Neuron (in vitro differentiated cells): ENCODE measurements around the gene EIF2D.
"Not testable (repeated sequence)": the region's sequence is repeated elsewhere in the genome, so short reads cannot be mapped to it uniquely, and the experiment has no call there.

Source experiments
- H2AFZ ChIP-seq: one replicate; pipeline ENCODE4 v1.6.1; 2013; ENCODE audit warnings: low read depth, mild to moderate bottlenecking, inconsistent platforms, low read length, moderate library complexity
- H3K27me3 ChIP-seq: one replicate; pipeline ENCODE4 v1.6.1; 2013; ENCODE audit warnings: low read length; ENCODE audit not compliant: insufficient read depth
- H3K36me3 ChIP-seq: one replicate; pipeline ENCODE4 v1.6.1; 2013; ENCODE audit warnings: low read length; ENCODE audit not compliant: insufficient read depth
- H3K4me1 ChIP-seq: one replicate; pipeline ENCODE4 v1.6.1; 2013; ENCODE audit warnings: low read length; ENCODE audit not compliant: insufficient read depth
- H3K4me3 ChIP-seq: 2 replicates; pipeline ENCODE4 v1.5.1; 2013; ENCODE audit warnings: mild to moderate bottlenecking, low read length, moderate library complexity
- H3K9me3 ChIP-seq: one replicate; pipeline ENCODE4 v1.6.1; 2013; ENCODE audit warnings: low read length

EIF2D gene

DNA sequence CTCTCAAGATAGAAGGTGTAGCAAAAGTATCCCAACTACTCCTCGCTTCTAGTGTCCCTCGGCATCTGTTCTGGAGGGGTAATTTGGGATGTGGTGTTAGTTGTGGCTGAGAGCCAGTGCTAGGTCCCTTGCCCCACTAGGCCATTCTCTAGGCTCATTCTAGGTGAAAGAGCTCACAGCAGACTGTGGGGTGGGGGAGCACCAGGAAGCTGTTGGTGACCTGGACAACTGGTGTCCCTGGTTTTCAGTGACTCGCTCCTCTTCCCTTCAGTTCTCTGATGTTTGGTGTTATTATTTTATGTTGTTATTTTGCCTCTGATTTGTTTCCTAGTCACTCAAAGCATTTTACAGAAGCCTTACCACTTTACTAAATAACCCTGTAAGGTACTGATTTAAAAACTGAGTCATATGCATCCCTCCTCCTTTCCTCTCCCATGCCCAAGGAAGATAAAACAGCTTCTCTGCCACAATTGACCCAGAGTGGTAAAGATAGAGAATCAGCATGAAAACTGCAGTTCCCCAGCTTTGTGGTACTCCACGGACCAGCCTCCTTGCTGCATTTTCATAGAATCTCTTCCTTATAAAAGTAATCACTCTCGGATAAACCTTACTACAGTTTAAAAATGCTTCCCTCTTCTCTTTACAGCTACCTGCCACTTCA is 37.1 kb upstream of the EIF2D start:
- Histone ChIP-seq H3K9me3 (no peaks in the 10 kb centered on the region), H3K4me3 (no peak overlapping the region), H2AFZ (no peak overlapping the region), H3K4me1 (peaks cover 5% of the 10 kb centered on the region), H3K36me3 (peaks cover 20% of the 10 kb centered on the region), H3K27me3 (no peaks in the 10 kb centered on the region)

DNA sequence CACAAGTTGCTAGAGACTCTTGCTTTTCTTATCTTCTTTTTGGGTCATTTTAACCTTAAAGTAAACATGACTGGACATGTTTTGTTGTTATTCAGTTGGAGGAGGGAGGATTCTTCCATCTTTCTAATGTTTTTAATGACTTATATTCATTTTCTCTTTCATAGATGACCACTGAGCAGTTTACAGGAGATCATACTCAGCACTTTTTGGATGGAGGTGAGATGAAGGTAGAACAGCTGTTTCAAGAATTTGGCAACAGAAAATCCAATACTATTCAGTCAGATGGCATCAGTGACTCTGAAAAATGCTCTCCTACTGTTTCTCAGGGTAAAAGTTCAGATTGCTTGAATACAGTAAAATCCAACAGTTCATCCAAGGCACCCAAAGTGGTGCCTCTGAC is 35.0 kb upstream of the EIF2D start:
- H3K9me3 ChIP-seq = no peaks in the 10 kb centered on the region

DNA sequence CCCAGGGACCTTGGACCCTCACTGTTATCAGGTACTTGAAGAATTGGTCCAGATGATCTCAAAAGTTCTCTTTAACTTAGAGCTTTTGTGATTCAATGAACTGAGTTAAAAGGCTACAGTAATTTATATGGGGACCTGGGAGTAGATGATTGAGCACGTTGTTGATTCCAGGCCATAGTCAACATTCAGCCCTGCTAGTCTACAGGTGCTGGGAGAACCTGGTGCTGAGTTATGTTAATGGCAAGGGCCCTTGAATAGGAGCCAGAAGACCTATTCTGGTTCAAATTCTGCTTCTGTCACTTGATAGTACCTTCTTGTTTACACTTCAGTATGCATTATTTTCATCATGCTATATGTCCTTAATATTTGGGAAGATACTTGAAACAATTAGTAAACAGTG is 34.2 kb upstream of the EIF2D start:
- H2AFZ ChIP-seq = no peak overlapping the region
- no peaks in the 10 kb centered on the region for H3K4me1 ChIP-seq
- H3K36me3 ChIP-seq = peaks cover 20% of the 10 kb centered on the region
- H3K27me3 ChIP-seq = no peaks in the 10 kb centered on the region
- no peaks in the 10 kb centered on the region for H3K9me3 ChIP-seq
- no peak overlapping the region for H3K4me3 ChIP-seq

More for the DNA sequence above, 35.0 kb upstream of the EIF2D start:
- Histone ChIP-seq H3K36me3 (peaks cover 20% of the 10 kb centered on the region), H2AFZ (no peak overlapping the region), H3K4me1 (no peaks in the 10 kb centered on the region), H3K4me3 (no peak overlapping the region), H3K27me3 (no peaks in the 10 kb centered on the region)

DNA sequence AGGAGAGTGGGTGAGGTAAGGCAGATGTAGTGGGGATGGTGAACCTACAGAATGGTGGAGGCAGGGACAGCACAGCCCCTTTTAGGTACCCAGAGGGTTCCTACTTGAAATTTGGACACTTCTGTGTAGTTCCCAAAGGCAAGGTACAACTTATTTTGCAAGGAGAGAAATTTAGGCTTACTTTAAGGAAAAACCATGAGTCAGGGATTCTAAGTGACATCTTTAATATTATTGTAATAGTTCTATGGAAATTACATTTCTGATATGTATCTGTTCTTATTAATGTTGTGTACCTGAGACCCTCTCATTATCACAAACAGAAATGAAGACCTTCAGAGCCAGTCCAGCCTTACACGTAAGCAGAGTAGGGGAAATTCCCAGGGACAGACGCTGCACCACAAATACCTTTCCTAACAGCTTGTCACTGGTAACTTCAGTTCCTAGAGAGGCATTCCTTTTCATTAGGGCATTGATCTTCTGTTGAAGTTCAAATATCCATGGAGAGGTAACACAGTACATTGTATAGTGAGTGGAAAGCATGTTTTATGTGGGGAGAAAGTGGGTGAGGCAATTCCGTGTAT is 30.9 kb upstream of the EIF2D start:
- Histone ChIP-seq H3K4me1 (no peaks in the 10 kb centered on the region), H3K27me3 (no peaks in the 10 kb centered on the region), H3K4me3 (no peak overlapping the region), H3K36me3 (peaks cover 12% of the 10 kb centered on the region), H3K9me3 (no peaks in the 10 kb centered on the region), H2AFZ (no peak overlapping the region)

DNA sequence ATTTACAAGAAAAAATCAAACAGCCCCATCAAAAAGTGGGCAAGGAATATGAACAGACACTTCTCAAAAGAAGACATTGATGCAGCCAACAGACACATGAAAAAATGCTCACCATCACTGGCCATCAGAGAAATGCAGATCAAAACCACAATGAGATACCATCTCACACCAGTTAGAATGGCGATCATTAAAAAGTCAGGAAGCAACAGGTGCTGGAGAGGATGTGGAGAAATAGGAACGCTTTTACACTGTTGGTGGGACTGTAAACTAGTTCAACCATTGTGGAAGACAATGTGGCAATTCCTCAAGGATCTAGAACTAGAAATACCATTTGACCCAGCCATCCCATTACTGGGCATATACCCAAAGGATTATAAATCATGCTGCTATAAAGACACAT is 29.8 kb upstream of the EIF2D start:
- not testable (repeated sequence) for H3K4me3 ChIP-seq, H3K36me3 ChIP-seq, H2AFZ ChIP-seq, H3K4me1 ChIP-seq, H3K9me3 ChIP-seq, H3K27me3 ChIP-seq

DNA sequence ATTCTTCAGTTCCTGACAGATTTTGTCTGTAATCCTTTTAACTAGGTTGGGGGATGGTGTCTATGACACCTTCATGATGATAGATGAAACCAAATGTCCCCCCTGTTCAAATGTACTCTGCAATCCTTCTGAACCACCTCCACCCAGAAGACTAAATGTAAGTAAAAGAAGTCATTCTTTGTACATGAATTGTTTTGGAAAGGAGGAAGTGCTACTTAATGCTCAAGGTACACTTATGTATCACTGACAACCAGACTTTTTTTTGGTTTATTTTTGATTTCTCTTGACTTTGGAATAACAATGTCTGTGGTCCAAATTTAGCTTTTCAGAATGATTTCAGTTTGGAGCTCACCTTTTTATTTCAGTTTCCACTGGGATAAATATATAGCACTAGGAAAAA is 25.3 kb upstream of the EIF2D start:
- H3K36me3 ChIP-seq = peaks cover 4% of the 10 kb centered on the region
- peaks cover 25% of the 10 kb centered on the region for H3K4me1 ChIP-seq
- no peaks in the 10 kb centered on the region for H3K9me3 ChIP-seq
- no peak overlapping the region for H2AFZ ChIP-seq
- no peaks in the 10 kb centered on the region for H3K27me3 ChIP-seq
- no peak overlapping the region for H3K4me3 ChIP-seq

DNA sequence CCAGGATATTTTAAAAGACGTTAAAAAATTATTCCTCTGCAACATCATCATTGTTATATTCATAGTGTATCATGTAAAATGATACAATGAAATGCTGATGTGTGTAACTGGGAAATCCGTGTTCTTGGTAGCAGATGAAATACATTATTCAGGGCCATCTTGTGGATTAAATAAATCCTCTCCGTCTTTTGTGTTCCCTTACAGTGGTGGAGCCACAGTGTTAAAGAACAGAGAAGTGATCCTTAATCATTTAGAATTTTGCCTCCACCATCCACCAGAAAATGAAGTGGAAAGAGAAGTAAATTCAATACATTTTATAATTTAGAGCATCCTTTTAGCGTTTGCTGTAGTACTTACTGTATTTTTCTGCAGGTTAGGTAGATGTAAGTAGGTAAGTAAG is 24.4 kb upstream of the EIF2D start:
- Histone ChIP-seq H3K27me3 (no peaks in the 10 kb centered on the region), H3K4me1 (peaks cover 25% of the 10 kb centered on the region), H3K9me3 (no peaks in the 10 kb centered on the region), H2AFZ (no peak overlapping the region), H3K36me3 (peaks cover 4% of the 10 kb centered on the region), H3K4me3 (no peak overlapping the region)

DNA sequence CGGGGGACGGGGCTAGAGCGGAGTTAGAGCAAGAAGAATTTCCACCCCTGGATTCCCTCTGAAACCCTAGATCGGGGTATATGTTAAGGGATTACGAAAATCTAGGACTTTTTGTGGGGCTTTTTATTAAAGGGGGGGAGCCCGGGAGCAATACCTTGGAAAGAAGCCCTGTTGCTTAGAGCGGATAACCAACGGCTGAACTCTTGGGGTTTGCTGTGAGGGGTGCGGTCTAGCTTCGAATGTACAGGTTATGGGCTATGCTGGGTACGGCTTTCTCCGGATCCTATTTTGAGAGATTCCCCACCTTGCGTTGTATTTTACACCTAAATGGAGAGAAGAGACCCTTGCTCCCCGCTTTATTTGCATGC is 23.7 kb upstream of the EIF2D start:
- Histone ChIP-seq H2AFZ (peak overlapping the region; percentile 72), H3K4me3 (peak overlapping the region; percentile 70), H3K27me3 (no peaks in the 10 kb centered on the region), H3K4me1 (peaks cover 25% of the 10 kb centered on the region), H3K36me3 (peaks cover 4% of the 10 kb centered on the region), H3K9me3 (no peaks in the 10 kb centered on the region)

DNA sequence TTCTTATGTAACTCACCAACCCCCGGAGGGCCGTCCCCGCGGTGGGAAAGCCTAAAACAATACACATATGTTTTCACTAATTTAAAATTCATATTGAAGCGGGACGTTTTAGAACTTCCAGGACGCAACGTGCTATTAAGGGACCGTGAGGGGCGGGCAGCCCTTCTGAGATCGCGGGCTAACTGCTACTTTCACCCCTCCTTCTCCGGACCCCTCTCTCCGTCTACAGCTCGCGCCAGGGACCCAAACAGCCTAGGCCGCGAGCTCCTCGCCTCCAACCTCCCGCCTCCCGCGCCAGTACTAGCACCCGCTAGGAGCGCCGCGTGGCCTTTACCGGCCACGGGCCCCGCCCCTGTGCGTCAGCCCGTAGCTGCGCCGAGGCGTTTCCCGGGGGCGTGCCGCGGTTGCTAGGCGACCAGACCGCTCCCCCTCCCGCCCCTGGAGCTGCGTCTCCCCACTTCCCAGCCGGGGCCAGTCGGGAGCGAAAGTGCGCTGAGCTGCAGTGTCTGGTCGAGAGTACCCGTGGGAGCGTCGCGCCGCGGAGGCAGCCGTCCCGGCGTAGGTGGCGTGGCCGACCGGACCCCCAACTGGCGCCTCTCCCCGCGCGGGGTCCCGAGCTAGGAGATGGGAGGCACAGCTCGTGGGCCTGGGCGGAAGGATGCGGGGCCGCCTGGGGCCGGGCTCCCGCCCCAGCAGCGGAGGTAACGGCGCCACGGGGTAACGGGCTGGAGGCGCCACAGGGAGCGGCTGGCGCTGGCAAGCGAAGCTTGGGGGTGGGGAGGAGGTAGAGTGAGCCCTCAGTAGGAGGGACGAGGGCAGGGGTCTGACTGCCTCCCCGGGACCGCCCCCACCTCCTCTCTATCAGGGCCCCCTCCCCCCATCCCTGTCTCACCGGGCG is 23.1 kb upstream of the EIF2D start, which contains the start of gene DYRK3:
Gene DYRK3 (plus strand): TSS at position 457 of the 898 bp plus-strand sequence. CDS start 168 bp downstream, at position 625.
- peak within 1 kb of the TSS; percentile 70 for H3K4me3 ChIP-seq
- H2AFZ ChIP-seq = peak within 1 kb of the TSS; percentile 72

DNA sequence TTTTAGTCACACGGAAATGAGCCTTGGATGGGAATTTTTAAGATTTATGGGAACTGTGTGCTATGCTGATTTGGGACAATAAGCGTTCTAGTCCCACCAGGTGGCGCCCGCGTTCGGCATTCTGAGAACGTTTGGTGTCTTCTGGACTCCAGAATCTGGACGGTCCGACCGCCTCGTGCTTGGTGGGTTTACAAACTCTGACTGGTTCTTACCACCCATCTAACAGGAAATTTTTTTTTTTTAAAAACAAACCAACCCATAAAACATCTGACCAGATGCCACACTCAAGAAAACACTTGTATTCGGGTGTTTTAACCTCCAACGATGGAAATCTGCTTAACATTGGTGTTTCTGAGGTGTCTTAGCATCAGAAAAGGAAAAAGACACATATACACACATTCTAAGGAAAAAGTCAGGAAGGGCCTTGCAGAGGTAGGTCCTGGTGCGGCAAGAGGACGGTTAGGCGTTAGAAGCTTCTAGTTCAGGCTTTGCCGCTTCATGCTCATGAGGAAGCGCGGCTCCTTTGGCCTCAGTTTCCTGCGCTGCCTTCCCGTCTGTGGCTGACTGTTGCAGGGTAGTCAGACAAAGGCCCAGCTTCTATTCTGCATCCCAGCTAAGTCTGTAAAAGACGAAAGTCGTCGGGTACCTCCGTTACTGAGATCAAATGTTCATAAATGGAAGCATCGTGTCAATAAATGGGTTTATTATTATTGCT is 22.3 kb upstream of the EIF2D start:
- Histone ChIP-seq H3K4me1 (peaks cover 25% of the 10 kb centered on the region), H3K36me3 (peaks cover 4% of the 10 kb centered on the region), H2AFZ (peak overlapping the region; percentile 72), H3K4me3 (peak overlapping the region; percentile 70), H3K9me3 (no peaks in the 10 kb centered on the region), H3K27me3 (no peaks in the 10 kb centered on the region)

More for the DNA sequence above, 23.1 kb upstream of the EIF2D start, which contains the start of gene DYRK3:
- peaks cover 25% of the 10 kb centered on the region for H3K4me1 ChIP-seq
- H3K27me3 ChIP-seq = no peaks in the 10 kb centered on the region
- H3K36me3 ChIP-seq = peaks cover 4% of the 10 kb centered on the region
- no peaks in the 10 kb centered on the region for H3K9me3 ChIP-seq

DNA sequence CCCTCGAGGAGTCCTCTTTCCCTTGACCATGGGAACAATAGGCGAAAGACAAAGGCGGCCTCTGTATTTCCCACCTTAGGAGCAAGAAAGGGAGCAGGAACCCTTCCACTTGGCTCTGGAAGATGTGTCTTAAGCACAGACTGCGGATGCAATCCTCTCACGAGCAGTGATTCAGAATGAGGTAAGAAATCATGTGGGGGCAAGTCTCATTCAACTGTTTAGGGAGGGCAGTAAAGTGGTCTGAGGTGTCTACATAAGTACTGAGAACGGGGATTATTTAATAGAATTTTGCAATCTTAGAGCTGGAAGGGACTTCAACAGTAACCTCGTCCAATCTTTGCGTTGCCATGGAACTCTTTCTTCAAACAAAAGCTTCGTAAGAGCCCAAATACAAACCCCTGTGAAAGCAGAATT is 21.4 kb upstream of the EIF2D start:
- Histone ChIP-seq H3K9me3 (no peaks in the 10 kb centered on the region), H3K27me3 (no peaks in the 10 kb centered on the region), H3K4me3 (no peak overlapping the region), H3K36me3 (peaks cover 3% of the 10 kb centered on the region), H2AFZ (no peak overlapping the region), H3K4me1 (peaks cover 25% of the 10 kb centered on the region)

DNA sequence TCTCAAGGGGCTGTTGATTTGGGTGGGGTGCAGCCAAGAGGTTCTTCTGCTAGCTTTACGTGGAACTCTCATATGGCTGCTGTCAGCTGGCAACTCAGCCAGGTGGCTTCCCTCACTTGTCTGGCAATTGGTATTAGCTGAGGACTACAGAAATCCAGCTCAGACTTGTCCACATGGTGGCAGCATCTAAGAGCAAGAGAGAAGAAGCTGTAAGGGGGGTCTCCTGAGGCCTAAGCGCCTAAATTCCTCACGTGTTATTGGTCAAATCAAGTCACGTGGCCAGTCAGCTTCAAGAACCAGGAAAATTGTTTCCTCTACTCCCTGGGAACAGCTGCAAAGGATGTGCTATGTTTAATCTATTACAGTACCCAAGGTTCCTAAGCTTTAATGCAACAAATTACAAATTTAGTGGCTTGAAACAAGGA is 18.8 kb upstream of the EIF2D start:
- H3K27me3 ChIP-seq = no peaks in the 10 kb centered on the region
- no peak overlapping the region for H3K4me3 ChIP-seq
- peaks cover 18% of the 10 kb centered on the region for H3K4me1 ChIP-seq
- H3K9me3 ChIP-seq = no peaks in the 10 kb centered on the region
- H2AFZ ChIP-seq = no peak overlapping the region
- no peaks in the 10 kb centered on the region for H3K36me3 ChIP-seq

DNA sequence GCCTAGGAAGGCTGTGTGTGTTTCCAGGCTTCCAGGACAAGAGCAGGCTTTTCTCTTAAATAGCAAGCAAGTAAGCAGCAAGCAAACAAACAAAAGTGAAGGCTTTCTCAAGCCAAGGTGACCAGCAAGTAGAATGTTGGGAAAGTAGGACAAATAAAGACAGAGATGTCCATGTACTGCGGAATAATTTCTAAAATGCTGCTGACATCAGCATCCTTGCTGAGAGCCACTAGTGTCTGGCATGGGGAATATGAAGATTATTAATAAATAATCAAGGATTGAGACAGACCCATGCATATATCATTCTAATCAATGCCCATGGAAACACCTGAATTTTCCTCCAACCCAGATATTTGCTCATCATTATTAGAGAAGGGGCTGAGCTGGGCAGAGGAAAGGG is 16.7 kb upstream of the EIF2D start:
- H3K4me1 ChIP-seq = peaks cover 6% of the 10 kb centered on the region
- H3K9me3 ChIP-seq = no peaks in the 10 kb centered on the region
- no peaks in the 10 kb centered on the region for H3K36me3 ChIP-seq
- H3K4me3 ChIP-seq = no peak overlapping the region
- H2AFZ ChIP-seq = no peak overlapping the region
- no peaks in the 10 kb centered on the region for H3K27me3 ChIP-seq
